Left forelimb (tissue), 1 donor: ENCODE measurements around the gene DSE.

Experiments
- DNase-seq: peaks from one replicate; pipeline ENCODE4 v3.0.0-alpha.2; 2018; ENCODE audit warnings: low spot score

DSE gene

GRCh38 chr6:116412270-116412669 is 41.5 kb downstream of the DSE start:
- DNase-seq, result no peak

- DNase-seq, result no peak
Measured at GRCh38 chr6:116413357-116413756, 42.6 kb downstream of the DSE start.

GRCh38 chr6:116417661-116418060 is 46.9 kb downstream of the DSE start:
- no peak for DNase-seq

GRCh38 chr6:116419069-116419786 is 48.5 kb downstream of the DSE start:
- DNase-seq, result no peak

- no peak for DNase-seq
Measured at GRCh38 chr6:116420341-116420740, 49.6 kb downstream of the DSE start.

GRCh38 chr6:116422238-116422637 is 51.5 kb downstream of the DSE start:
- no peak for DNase-seq

GRCh38 chr6:116424001-116424400 is 53.3 kb downstream of the DSE start:
- no peak for DNase-seq

- no peak for DNase-seq
Measured at GRCh38 chr6:116426551-116426950, 55.8 kb downstream of the DSE start.

GRCh38 chr6:116429111-116429510 is 58.4 kb downstream of the DSE start:
- DNase-seq, result no peak

- no peak for DNase-seq
Measured at GRCh38 chr6:116430860-116431259, 60.1 kb downstream of the DSE start.

- no peak for DNase-seq
Measured at GRCh38 chr6:116431964-116432595, 61.3 kb downstream of the DSE start.

GRCh38 chr6:116433206-116433712 is 62.5 kb downstream of the DSE start:
- no peak for DNase-seq

- DNase-seq, result no peak
Measured at GRCh38 chr6:116434056-116434725, 63.4 kb downstream of the DSE start.

- no peak for DNase-seq
Measured at GRCh38 chr6:116436586-116436985, 65.8 kb downstream of the DSE start.

GRCh38 chr6:116437656-116438055 is 66.9 kb downstream of the DSE start:
- no peak for DNase-seq

GRCh38 chr6:116438590-116439448 is 68.1 kb downstream of the DSE start:
- no peak for DNase-seq

- no peak for DNase-seq
Measured at GRCh38 chr6:116439522-116440051, 68.8 kb downstream of the DSE start.

GRCh38 chr6:116443105-116443504 is 72.4 kb downstream of the DSE start:
- no peak for DNase-seq

- DNase-seq, result no peak
Measured at GRCh38 chr6:116444092-116444491, 73.3 kb downstream of the DSE start.

- DNase-seq, result no peak
Measured at GRCh38 chr6:116444575-116444974, 73.8 kb downstream of the DSE start.

GRCh38 chr6:116445102-116445501 is 74.4 kb downstream of the DSE start:
- no peak for DNase-seq

- no peak for DNase-seq
Measured at GRCh38 chr6:116446399-116446798, 75.7 kb downstream of the DSE start.
